Gastrocnemius medialis (tissue), 4 donors: ENCODE results near the gene HDDC2.
"Not testable (repeated sequence)": the region's sequence is repeated elsewhere in the genome, so short reads cannot be mapped to it uniquely, and the experiment has no call there.

Source experiments
- POLR2A ChIP-seq, 2 donors: fragments of 450-650 bp; IDR thresholded peaks; one replicate each; pipeline ENCODE4 v1.6.1; 2017; ENCODE audit warnings: antibody characterized with exemption in 2 of 2, mild to moderate bottlenecking in 2 of 2, moderate library complexity in 2 of 2
- TF ChIP-seq, protein P1 (sequence below), 5 experiments: fragments of 450-650 bp in 3 of 5; fragments of 200-600 bp in 2 of 5; sonication (generic) in 2 of 5; IDR thresholded peaks in 4 of 5; conservative IDR thresholded peaks in 1 of 5; 1 replicate in 4 of 5; 2 replicates in 1 of 5; pipeline ENCODE4 v1.5.1; 2016 to 2019; ENCODE audit warnings: antibody characterized with exemption in 5 of 5, mild to moderate bottlenecking in 3 of 5, moderate library complexity in 3 of 5

DNA sequence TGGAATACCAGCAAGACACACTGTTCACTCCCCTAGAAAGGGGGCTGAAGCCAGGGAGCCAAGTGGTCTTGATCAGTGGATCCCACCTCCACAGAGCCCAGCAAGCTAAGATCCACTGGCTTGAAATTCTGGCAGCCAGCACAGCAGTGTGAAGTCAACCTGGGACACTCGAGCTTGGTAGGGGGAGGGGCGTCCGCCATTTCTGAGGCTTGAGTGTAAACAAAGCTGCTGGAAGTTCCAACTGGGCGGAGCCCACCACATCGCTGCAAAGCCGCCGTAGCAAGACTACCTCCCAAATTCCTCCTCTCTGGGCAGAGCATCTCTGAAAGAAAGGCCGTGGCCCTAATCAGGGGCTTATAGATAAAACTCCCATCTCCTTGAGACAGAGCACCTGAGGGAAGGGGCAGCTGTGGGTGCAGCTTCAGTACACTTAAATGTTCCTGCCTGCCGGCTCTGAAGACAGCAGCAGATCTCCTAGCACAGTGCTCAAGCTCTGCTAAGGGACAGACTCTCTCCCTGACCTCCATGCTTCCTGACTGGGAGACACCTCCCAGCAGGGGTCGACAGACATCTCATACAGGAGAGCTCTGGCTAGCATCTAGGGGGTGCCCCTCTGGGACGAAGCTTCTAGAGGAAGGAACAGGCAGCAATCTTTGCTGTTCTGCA lies 21.3 kb downstream of the HDDC2 start:
- TF ChIP-seq, protein P1, sequence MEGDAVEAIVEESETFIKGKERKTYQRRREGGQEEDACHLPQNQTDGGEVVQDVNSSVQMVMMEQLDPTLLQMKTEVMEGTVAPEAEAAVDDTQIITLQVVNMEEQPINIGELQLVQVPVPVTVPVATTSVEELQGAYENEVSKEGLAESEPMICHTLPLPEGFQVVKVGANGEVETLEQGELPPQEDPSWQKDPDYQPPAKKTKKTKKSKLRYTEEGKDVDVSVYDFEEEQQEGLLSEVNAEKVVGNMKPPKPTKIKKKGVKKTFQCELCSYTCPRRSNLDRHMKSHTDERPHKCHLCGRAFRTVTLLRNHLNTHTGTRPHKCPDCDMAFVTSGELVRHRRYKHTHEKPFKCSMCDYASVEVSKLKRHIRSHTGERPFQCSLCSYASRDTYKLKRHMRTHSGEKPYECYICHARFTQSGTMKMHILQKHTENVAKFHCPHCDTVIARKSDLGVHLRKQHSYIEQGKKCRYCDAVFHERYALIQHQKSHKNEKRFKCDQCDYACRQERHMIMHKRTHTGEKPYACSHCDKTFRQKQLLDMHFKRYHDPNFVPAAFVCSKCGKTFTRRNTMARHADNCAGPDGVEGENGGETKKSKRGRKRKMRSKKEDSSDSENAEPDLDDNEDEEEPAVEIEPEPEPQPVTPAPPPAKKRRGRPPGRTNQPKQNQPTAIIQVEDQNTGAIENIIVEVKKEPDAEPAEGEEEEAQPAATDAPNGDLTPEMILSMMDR (IDR thresholded peaks at IDR 0.05 in 4 of 5, conservative IDR thresholded peaks at IDR 0.05 in 1 of 5), result not testable (repeated sequence)
- not testable (repeated sequence) for TF ChIP-seq POLR2A (IDR thresholded peaks at IDR 0.05)
